ENCODE results near the gene LRRC4C. TPM values are rescaled to one million over a fixed set of nuclear protein-coding genes. Genes with fewer than 3 reads are reported as not detected.

The LRRC4C gene
- total RNA-seq, 1 experiment from 2014 or later: not detected

DNA sequence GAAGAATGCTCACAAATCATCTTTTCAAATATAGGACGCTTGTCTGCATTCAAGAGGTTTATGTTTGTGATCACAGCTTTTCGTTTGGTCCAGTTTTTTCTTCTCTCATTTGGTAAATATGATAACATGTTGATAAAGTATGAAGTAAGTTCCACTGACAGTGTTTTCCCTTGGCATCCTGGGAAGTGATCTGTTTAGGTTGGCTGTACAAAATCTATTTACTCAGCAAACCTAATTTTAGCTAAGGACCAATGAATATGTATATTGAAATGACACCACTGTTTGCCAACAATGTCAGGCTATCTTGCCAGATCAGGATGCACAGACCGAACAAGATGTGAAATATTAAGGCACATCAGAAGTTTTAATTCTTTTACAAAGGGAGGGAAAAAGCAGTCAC, 1230.8 kb downstream of the LRRC4C start:
- H4K20me1 ChIP-seq (ENCODE audit: low read length): no peaks in the 10 kb centered on the region
- H3K9me3 ChIP-seq (ENCODE audit: low read length): no peaks in the 10 kb centered on the region
- ChIA-PET POLR2A (ENCODE audit: unreplicated experiment) (no interaction called here), CTCF (no interaction called here)
- no peak for ATAC-seq
- DNase-seq: no peak
- no peak overlapping the region for H3K4me2 ChIP-seq (ENCODE audit: low read length)
- BruUV-seq (replicated peaks): no TSS peak
- H3K27ac ChIP-seq (ENCODE audit: low read length): no peak overlapping the region
- H3K4me1 ChIP-seq (ENCODE audit: insufficient read depth, low read length): no peaks in the 10 kb centered on the region
- H3K36me3 ChIP-seq (ENCODE audit: low read depth, low read length): no peaks in the 10 kb centered on the region
- no peak overlapping the region for H2AFZ ChIP-seq (ENCODE audit: low read length)
- no peaks in the 10 kb centered on the region for H3F3A ChIP-seq (ENCODE audit: low read length, unreplicated experiment)
- no peak overlapping the region for H3K9ac ChIP-seq (ENCODE audit: low read length)
- H3K9me2 ChIP-seq (replicated peaks; ENCODE audit: low read length): no peaks in the 10 kb centered on the region
- intact Hi-C loops (cut with micrococcal nuclease): no loop called here
- H3K4me3 ChIP-seq (ENCODE audit: low read length): no peak overlapping the region
- no peaks in the 10 kb centered on the region for H3K27me3 ChIP-seq (ENCODE audit: low read length)
- H3K79me2 ChIP-seq (ENCODE audit: low read length): no peaks in the 10 kb centered on the region
- TF ChIP-seq EZH2 (IDR thresholded peaks at IDR 0.05; ENCODE audit: low read length, unreplicated experiment): no peak
- TF ChIP-seq, protein P1, sequence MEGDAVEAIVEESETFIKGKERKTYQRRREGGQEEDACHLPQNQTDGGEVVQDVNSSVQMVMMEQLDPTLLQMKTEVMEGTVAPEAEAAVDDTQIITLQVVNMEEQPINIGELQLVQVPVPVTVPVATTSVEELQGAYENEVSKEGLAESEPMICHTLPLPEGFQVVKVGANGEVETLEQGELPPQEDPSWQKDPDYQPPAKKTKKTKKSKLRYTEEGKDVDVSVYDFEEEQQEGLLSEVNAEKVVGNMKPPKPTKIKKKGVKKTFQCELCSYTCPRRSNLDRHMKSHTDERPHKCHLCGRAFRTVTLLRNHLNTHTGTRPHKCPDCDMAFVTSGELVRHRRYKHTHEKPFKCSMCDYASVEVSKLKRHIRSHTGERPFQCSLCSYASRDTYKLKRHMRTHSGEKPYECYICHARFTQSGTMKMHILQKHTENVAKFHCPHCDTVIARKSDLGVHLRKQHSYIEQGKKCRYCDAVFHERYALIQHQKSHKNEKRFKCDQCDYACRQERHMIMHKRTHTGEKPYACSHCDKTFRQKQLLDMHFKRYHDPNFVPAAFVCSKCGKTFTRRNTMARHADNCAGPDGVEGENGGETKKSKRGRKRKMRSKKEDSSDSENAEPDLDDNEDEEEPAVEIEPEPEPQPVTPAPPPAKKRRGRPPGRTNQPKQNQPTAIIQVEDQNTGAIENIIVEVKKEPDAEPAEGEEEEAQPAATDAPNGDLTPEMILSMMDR (conservative IDR thresholded peaks at IDR 0.05; ENCODE audit: low read depth, low read length): no peak

DNA sequence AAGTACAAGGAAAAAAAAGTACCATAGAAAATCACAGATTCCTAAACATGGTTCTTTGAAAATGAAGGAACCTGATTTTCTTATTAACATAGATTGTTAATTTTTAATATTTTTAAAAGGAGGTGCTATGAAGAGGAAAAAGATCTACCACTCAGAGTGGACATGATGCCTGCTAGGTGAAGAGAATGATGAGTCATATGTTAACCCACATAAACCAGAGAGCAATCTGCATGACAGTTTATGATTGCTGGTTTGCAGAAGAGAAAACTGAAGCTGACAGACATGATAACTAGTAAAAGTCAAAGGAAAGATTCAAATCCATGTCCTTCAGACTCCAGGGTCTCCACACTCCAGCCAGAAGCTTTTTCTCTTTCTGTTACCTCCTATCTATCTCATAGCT, 1231.7 kb downstream of the LRRC4C start:
- H3K9me3 ChIP-seq (ENCODE audit: low read length): no peaks in the 10 kb centered on the region
- H3K9me2 ChIP-seq (replicated peaks; ENCODE audit: low read length): no peaks in the 10 kb centered on the region
- intact Hi-C loops (cut with micrococcal nuclease): no loop called here
- no peaks in the 10 kb centered on the region for H3K36me3 ChIP-seq (ENCODE audit: low read depth, low read length)
- H3K79me2 ChIP-seq (ENCODE audit: low read length): no peaks in the 10 kb centered on the region
- DNase-seq (no peak), ATAC-seq (no peak)
- no peaks in the 10 kb centered on the region for H3F3A ChIP-seq (ENCODE audit: low read length, unreplicated experiment)
- H2AFZ ChIP-seq (ENCODE audit: low read length): no peak overlapping the region
- H3K4me2 ChIP-seq (ENCODE audit: low read length): no peak overlapping the region
- H3K9ac ChIP-seq (ENCODE audit: low read length): no peak overlapping the region
- no TSS peak for BruUV-seq (replicated peaks)
- POLR2A ChIA-PET (ENCODE audit: unreplicated experiment): no interaction called here
- CTCF ChIA-PET: no interaction called here
- no peaks in the 10 kb centered on the region for H3K27me3 ChIP-seq (ENCODE audit: low read length)
- H3K27ac ChIP-seq (ENCODE audit: low read length): no peak overlapping the region
- no peaks in the 10 kb centered on the region for H3K4me1 ChIP-seq (ENCODE audit: insufficient read depth, low read length)
- TF ChIP-seq EZH2 (IDR thresholded peaks at IDR 0.05; ENCODE audit: low read length, unreplicated experiment) (no peak), EZH2phosphoT487 (IDR thresholded peaks at IDR 0.05; ENCODE audit: borderline replicate concordance, low read length) (no peak)
- TF ChIP-seq, protein P1 (conservative IDR thresholded peaks at IDR 0.05; ENCODE audit: low read depth, low read length): no peak
- H3K4me3 ChIP-seq (ENCODE audit: low read length): no peak overlapping the region
- no peaks in the 10 kb centered on the region for H4K20me1 ChIP-seq (ENCODE audit: low read length)

DNA sequence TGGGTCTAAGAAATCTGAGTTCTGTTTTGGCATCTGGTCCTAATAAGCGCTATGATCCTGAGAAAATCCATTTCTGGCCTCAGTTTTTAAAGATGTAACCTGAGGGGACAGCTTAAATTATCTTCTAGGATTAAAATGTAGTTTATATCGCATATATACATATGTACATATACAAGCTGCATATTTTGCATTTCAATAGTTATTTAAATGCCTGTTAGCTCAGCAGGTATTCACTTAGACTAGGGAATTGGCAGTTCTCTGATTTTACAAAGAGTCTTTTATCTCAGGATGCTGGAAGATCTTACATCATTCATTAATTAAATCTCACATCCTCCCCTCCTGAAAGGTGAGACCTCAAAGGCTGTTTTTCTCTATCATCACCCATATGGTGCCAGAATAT, 1232.8 kb downstream of the LRRC4C start:
- Histone ChIP-seq H3K27ac (ENCODE audit: low read length) (no peak overlapping the region), H3K9ac (ENCODE audit: low read length) (no peak overlapping the region), H3K4me2 (ENCODE audit: low read length) (no peak overlapping the region), H4K20me1 (ENCODE audit: low read length) (no peaks in the 10 kb centered on the region), H2AFZ (ENCODE audit: low read length) (no peak overlapping the region), H3K36me3 (ENCODE audit: low read depth, low read length) (no peaks in the 10 kb centered on the region), H3K79me2 (ENCODE audit: low read length) (no peaks in the 10 kb centered on the region), H3K4me3 (ENCODE audit: low read length) (no peak overlapping the region), H3F3A (ENCODE audit: low read length, unreplicated experiment) (no peaks in the 10 kb centered on the region), H3K27me3 (ENCODE audit: low read length) (no peaks in the 10 kb centered on the region), H3K4me1 (ENCODE audit: insufficient read depth, low read length) (no peaks in the 10 kb centered on the region), H3K9me2 (replicated peaks; ENCODE audit: low read length) (no peaks in the 10 kb centered on the region), H3K9me3 (ENCODE audit: low read length) (no peaks in the 10 kb centered on the region)
- intact Hi-C loops (cut with micrococcal nuclease): no loop called here
- ChIA-PET CTCF (no interaction called here), POLR2A (ENCODE audit: unreplicated experiment) (no interaction called here)
- TF ChIP-seq EZH2 (IDR thresholded peaks at IDR 0.05; ENCODE audit: low read length, unreplicated experiment): no peak
- no peak for TF ChIP-seq EZH2phosphoT487 (IDR thresholded peaks at IDR 0.05; ENCODE audit: borderline replicate concordance, low read length)
- TF ChIP-seq, protein P1 (conservative IDR thresholded peaks at IDR 0.05; ENCODE audit: low read depth, low read length): no peak
- no TSS peak for BruUV-seq (replicated peaks)
- DNase-seq: no peak
- no peak for ATAC-seq
